GM12891 (cell line): Measurements from ENCODE around the gene FXYD7.

ENCODE experiments used
- POLR2AphosphoS5 ChIP-seq: IDR thresholded peaks from 2 replicates; pipeline ENCODE4 v1.6.1; 2011; ENCODE audit warnings: low read depth, low read length, control low read depth
- POU2F2 ChIP-seq: IDR thresholded peaks from 2 replicates; pipeline ENCODE4 v1.6.1; 2011; ENCODE audit warnings: low read depth, mild to moderate bottlenecking, control low read depth, low read length, moderate library complexity
- TAF1 ChIP-seq: IDR thresholded peaks from 2 replicates; pipeline ENCODE4 v1.6.1; 2011; ENCODE audit warnings: low read depth, low read length, control low read depth

DNA sequence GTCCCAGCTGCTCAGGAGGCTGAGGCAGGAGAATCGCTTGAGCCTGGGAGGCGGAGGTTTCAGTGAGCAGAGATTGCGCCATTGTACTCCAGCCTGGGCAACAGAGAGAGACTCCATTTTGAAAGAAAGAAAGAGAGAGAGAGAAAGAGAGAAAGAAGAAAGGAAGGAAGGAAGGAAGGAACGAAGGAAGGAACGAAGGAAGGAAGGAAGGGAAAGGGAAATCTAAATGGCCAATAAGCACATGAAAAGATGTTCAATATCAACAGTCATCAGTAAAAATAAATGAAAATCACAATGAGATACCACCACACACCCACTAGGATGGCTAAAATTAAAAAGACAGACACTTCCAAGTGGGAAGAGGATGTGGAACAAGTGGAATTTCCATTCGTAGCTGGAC is 31.2 kb downstream of the FXYD7 start:
- TF ChIP-seq POLR2AphosphoS5 (no peak), POU2F2 (no peak), TAF1 (no peak)
